ENCODE results near the gene RPP38. TPM values are rescaled to one million over a fixed set of nuclear protein-coding genes. Genes with fewer than 3 reads are reported as not detected.
A peak's percentile ranks its signal among the peaks of the same experiment; 100 is the strongest.

The RPP38 gene
- total RNA-seq, 1 experiment from 2014 or later: 40.7 TPM

- Histone ChIP-seq H3K9me3 (no peaks in the 10 kb centered on the region), H3K4me3 (ENCODE audit: low read depth, low read length) (no peak overlapping the region), H3K27me3 (replicated peaks; ENCODE audit: control insufficient read depth, insufficient read depth, low read length) (no peaks in the 10 kb centered on the region), H3K36me3 (ENCODE audit: control insufficient read depth, insufficient read depth, low read length) (no peaks in the 10 kb centered on the region; the same call in 1 of the 2 replicates), H3K4me1 (peaks cover 18% of the 10 kb centered on the region)
- H3K27me3 Mint-ChIP-seq (ENCODE audit: insufficient read depth, unreplicated experiment): no peaks in the 10 kb centered on the region
- no peak for DNase-seq
- peaks cover 16% of the 10 kb centered on the region for H3K4me1 Mint-ChIP-seq (ENCODE audit: low read depth, unreplicated experiment)
- no peak for TF ChIP-seq CTCF (IDR thresholded peaks at IDR 0.05; ENCODE audit: insufficient read depth in 1 of 2, low read depth in 1 of 2, low read length in 1 of 2, severe bottlenecking in 1 of 2, unreplicated experiment in 1 of 2)
- H3K9me3 Mint-ChIP-seq (ENCODE audit: unreplicated experiment): no peaks in the 10 kb centered on the region
- no peak overlapping the region for H3K4me3 Mint-ChIP-seq (ENCODE audit: unreplicated experiment)
- peak overlapping the region; percentile 60 for H3K27ac Mint-ChIP-seq (ENCODE audit: unreplicated experiment)
- ChIA-PET POLR2A (interaction anchor here (0.6 to 1.0 kb wide), 4 partner anchors 15 to 665 kb away, joined by 3 to 6 read pairs (median 4); partner anchors contain the start of gene NMT2), CTCF (interaction anchor here (0.6 to 1.6 kb wide), 2 partner anchors 15 to 1749 kb away, joined by 6 read pairs; partner anchors contain the start of gene NMT2)
- no peaks in the 10 kb centered on the region for H3K36me3 Mint-ChIP-seq (ENCODE audit: insufficient read depth, unreplicated experiment)
- intact Hi-C loops (cut with micrococcal nuclease; ENCODE audit: unreplicated experiment): loop anchor here (1.0 kb wide), 1 partner anchor 15 kb away; no protein-coding TSS in a partner anchor
- BruUV-seq (replicated peaks): no TSS peak
These were observed 55.4 kb downstream of the RPP38 start for GRCh38 chr10:15152556-15152955.

Other genes starting within 250 kb of the RPP38 start
- gene SUV39H2, start 218.5 kb upstream of the RPP38 start, total RNA-seq (2022): 58.3 and 60.4 TPM in 2 replicates
- gene DCLRE1C, start 143.3 kb upstream of the RPP38 start, total RNA-seq (2022): 23.7 and 25.8 TPM in 2 replicates
- not detected in 2 replicates for gene MEIG1, start 138.0 kb upstream of the RPP38 start, total RNA-seq (2022)
- not detected in 2 replicates for gene OLAH, start 53.4 kb upstream of the RPP38 start, total RNA-seq (2022)
- gene ACBD7, start 8.6 kb upstream of the RPP38 start, total RNA-seq (2022): 9.7 and 13.9 TPM in 2 replicates
- 28.1 and 30.1 TPM in 2 replicates for gene NMT2, start 71.3 kb downstream of the RPP38 start, total RNA-seq (2022)